ENCODE data around the gene NCR3LG1.

The NCR3LG1 gene, protein sequence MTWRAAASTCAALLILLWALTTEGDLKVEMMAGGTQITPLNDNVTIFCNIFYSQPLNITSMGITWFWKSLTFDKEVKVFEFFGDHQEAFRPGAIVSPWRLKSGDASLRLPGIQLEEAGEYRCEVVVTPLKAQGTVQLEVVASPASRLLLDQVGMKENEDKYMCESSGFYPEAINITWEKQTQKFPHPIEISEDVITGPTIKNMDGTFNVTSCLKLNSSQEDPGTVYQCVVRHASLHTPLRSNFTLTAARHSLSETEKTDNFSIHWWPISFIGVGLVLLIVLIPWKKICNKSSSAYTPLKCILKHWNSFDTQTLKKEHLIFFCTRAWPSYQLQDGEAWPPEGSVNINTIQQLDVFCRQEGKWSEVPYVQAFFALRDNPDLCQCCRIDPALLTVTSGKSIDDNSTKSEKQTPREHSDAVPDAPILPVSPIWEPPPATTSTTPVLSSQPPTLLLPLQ

DNA sequence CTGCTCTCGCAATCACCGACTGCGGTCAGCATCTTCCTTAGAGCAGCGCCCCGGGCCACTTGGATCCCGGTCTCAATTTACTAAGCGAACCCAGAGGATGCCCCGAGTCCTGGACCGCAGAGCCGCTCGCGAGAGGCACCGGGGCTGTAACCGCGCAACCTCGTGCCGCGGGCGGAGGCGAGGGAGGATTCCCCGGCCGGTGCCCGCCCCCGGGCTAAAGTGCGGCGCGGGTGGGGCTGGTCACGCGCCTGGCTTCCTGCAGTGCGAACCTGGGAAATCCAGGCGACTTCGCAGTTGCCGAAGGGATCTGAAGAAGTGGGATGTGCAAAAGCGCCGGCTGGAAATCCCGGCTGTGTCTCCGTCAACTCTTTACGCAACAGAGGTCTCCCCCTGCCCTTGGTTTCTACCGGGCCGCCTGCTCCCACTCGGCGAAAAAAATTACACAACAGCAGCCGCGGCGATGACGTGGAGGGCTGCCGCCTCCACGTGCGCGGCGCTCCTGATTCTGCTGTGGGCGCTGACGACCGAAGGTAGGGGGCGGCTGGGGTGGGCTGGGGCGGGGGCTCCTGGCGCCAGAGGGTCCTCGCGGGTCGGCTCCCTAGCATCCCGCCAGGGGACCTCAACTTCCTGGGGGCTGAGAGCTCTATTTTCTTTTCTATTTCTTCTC lies at the start of gene NCR3LG1:
Gene NCR3LG1 (plus strand): TSS at position 291 of the 667 bp plus-strand sequence. CDS start 170 bp downstream, at position 461.
- TF ChIP-seq, protein P1, sequence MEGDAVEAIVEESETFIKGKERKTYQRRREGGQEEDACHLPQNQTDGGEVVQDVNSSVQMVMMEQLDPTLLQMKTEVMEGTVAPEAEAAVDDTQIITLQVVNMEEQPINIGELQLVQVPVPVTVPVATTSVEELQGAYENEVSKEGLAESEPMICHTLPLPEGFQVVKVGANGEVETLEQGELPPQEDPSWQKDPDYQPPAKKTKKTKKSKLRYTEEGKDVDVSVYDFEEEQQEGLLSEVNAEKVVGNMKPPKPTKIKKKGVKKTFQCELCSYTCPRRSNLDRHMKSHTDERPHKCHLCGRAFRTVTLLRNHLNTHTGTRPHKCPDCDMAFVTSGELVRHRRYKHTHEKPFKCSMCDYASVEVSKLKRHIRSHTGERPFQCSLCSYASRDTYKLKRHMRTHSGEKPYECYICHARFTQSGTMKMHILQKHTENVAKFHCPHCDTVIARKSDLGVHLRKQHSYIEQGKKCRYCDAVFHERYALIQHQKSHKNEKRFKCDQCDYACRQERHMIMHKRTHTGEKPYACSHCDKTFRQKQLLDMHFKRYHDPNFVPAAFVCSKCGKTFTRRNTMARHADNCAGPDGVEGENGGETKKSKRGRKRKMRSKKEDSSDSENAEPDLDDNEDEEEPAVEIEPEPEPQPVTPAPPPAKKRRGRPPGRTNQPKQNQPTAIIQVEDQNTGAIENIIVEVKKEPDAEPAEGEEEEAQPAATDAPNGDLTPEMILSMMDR (IDR thresholded peaks at IDR 0.05; ENCODE audit: insufficient read depth, low read depth, low read length, missing control alignments) = no peak
- peak within 1 kb of the TSS; percentile 63 for H3K4me3 ChIP-seq (ENCODE audit: low read length)
- DNase-seq (ENCODE audit: low read depth) = peak; percentile 68

DNA sequence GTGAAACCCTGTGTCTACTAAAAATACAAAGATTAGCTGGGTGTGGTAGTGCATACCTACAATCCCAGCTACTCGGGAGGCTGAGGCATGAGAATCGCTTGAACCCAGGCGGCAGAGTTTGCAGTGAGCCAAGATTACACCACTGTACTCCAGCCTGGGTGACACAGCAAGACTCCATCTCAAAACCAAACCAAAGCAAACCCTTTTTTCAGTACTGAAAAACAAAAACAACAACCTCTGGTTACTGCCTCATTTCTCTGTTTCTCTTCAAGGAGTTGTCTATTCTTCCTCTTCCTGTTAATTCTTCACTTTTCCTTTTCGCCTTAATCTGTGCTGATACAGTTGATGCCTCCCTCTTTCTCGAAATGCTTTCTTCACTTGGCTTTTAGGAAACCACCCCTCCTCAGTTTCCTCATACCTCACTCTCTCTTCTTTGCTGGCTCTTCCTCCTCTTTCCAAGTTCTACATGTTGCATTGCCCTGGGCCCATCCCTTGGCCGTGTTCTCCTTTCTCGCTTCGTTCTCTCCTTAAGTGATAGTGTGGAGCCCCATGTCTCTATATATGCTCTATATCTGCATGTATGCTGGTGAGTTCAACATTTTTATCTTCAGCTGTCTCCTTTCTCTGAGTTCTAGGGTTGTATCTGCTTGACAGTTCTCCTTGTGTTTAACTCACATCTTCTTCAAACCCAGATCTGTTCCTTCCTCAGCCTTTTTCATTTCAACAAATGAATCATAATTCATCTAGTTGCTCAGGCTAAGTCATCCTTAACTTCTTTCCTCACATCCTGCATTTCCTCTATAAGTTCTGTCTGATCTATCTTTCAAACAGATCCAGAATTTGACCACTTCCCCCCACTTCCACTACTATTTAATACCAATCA lies 38.0 kb upstream of the NCR3LG1 start:
- H3K4me3 ChIP-seq (ENCODE audit: low read length) = no peak overlapping the region
- TF ChIP-seq, protein P1 (IDR thresholded peaks at IDR 0.05; ENCODE audit: insufficient read depth, low read depth, low read length, missing control alignments) = no peak
- no peak for DNase-seq (ENCODE audit: low read depth)

DNA sequence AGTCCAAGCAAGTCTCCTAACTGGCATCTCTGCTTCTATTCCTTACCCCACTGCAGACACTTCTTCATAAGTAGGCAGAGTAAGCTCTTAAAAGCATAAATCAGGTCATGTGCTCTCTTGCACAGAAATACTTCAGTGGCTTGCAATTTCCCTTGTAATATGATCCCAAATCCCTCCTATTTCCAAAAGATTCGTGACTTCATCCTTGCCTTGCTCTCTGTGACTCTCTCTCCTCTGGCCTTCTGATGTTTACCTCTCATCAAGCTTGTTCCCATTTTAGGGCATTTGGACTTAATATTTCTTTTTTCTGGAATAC lies 37.4 kb upstream of the NCR3LG1 start:
- peak; percentile 88 for DNase-seq (ENCODE audit: low read depth)
- TF ChIP-seq, protein P1 (IDR thresholded peaks at IDR 0.05; ENCODE audit: insufficient read depth, low read depth, low read length, missing control alignments) = no peak
- H3K4me3 ChIP-seq (ENCODE audit: low read length) = no peak overlapping the region

DNA sequence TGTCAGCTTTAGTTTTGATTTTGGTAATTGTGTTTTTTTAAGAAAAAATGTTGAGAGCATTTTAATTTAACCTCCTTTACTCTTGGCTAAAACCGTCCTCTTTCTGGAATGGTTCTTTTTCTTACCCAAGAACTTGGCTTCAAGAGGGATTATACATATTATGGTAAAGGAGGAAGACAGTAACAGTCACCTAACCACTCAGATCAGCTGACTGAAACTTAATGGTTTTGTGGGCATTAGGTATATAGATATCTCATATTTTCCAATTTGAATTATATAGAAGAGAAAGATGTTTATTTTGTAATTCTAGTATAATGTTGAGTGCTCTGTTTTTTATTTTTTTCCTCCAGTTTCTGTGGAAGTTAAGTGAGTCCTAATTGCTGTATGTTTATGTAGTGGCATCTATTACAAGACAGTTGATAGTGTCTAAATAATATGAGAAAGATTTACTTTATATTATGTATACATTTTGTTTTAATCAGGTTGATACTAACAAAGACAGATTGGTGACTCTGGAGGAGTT lies 36.6 kb upstream of the NCR3LG1 start:
- no peak for DNase-seq (ENCODE audit: low read depth)
- TF ChIP-seq, protein P1 (IDR thresholded peaks at IDR 0.05; ENCODE audit: insufficient read depth, low read depth, low read length, missing control alignments) = no peak
- H3K4me3 ChIP-seq (ENCODE audit: low read length) = no peak overlapping the region

DNA sequence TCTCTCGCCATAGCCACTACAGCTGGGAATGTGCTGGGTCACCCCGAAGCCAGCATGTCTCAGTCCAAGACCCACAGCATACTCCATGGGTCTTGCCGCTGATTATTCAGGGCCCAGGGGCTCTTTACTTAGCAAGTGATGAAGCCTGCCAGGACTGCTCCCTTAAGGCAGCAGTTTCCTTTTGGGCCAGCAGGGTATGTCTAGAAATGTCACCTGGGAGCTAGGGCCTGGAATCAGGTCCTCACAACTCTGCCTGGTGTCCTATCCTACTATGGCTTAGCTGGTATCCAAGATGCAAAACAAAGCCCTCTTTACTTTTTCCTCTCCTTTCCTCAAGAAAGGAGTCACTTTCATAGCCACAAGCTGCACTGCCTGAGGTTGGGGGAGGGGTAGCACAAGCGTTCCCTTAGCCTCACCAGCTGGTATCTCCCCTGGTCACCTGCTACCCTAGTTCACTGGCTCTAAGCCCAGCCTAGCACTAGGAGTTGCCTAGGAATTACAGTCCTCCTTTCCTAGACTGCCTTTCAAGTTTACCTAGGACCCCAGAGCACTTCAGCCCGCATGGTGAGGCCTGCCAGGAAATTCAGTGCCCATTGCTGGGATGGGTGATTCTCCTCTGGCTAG lies 22.6 kb upstream of the NCR3LG1 start:
- DNase-seq (ENCODE audit: low read depth) = no peak
- no peak overlapping the region for H3K4me3 ChIP-seq (ENCODE audit: low read length)
- TF ChIP-seq, protein P1 (IDR thresholded peaks at IDR 0.05; ENCODE audit: insufficient read depth, low read depth, low read length, missing control alignments) = no peak

DNA sequence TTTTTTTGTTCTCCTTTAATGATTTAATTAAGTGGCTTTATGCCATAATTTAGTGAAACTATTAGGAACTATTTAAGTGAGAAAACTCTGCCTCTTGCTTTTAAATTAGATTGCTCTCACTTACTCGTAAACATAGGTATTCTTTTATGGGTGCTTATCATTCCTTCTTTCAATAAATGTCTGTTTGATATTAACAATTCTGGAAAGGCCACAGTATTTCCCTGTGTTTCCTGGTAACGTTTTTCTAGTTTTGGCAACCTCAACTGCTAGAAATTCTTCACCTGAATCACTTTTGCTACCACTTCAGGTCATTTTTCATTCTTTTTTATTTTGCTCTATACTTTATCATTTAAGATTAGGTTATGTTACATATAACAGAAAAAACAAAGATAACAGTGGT lies 19.9 kb upstream of the NCR3LG1 start:
- H3K4me3 ChIP-seq (ENCODE audit: low read length) = no peak overlapping the region
- DNase-seq (ENCODE audit: low read depth) = no peak
- TF ChIP-seq, protein P1 (IDR thresholded peaks at IDR 0.05; ENCODE audit: insufficient read depth, low read depth, low read length, missing control alignments) = no peak
